ENCODE measurements around the gene OPCML.

The OPCML gene

DNA sequence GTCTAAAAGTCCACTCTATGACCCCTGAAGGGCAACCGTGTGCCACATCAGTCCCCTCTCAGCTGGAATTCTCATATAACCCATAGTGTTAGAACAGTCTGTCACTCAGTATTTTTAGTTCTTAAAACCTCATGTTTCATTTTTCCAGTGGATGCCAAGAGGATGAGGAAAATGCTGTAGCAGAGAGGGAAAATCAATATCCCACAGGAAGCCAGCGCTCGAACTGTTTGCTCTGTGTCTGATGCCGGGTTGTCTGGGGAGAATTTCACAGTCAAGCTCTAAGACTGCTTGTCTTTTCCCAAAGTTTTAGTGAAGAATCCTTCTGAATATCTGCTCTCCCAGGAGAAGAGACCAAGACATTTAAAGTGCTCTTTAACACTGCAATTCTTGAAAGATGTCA is 360.9 kb downstream of the OPCML start:
- H4K20me1 ChIP-seq (ENCODE audit: control insufficient read depth, insufficient read depth, low read depth, low read length) = no peaks in the 10 kb centered on the region
- no peak for TF ChIP-seq EZH2phosphoT487 (IDR thresholded peaks at IDR 0.05; ENCODE audit: borderline replicate concordance, low read length)
- TF ChIP-seq, protein P1, sequence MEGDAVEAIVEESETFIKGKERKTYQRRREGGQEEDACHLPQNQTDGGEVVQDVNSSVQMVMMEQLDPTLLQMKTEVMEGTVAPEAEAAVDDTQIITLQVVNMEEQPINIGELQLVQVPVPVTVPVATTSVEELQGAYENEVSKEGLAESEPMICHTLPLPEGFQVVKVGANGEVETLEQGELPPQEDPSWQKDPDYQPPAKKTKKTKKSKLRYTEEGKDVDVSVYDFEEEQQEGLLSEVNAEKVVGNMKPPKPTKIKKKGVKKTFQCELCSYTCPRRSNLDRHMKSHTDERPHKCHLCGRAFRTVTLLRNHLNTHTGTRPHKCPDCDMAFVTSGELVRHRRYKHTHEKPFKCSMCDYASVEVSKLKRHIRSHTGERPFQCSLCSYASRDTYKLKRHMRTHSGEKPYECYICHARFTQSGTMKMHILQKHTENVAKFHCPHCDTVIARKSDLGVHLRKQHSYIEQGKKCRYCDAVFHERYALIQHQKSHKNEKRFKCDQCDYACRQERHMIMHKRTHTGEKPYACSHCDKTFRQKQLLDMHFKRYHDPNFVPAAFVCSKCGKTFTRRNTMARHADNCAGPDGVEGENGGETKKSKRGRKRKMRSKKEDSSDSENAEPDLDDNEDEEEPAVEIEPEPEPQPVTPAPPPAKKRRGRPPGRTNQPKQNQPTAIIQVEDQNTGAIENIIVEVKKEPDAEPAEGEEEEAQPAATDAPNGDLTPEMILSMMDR (IDR thresholded peaks at IDR 0.05; ENCODE audit: low read depth, low read length, poor library complexity, severe bottlenecking) = no peak
- no peaks in the 10 kb centered on the region for H3K9me3 ChIP-seq (ENCODE audit: control insufficient read depth, insufficient read depth, low read length)
- H3K27me3 ChIP-seq (ENCODE audit: control insufficient read depth, low read length) = no peaks in the 10 kb centered on the region
- no peak overlapping the region for H3K27ac ChIP-seq (ENCODE audit: low read depth, low read length)
- H3K4me3 ChIP-seq (ENCODE audit: low read length) = no peak overlapping the region
- no peaks in the 10 kb centered on the region for H3K36me3 ChIP-seq (ENCODE audit: control insufficient read depth, low read length)
- no peaks in the 10 kb centered on the region for H3K4me1 ChIP-seq (ENCODE audit: control insufficient read depth, low read length)
- H3F3A ChIP-seq (ENCODE audit: control insufficient read depth, insufficient read depth) = no peaks in the 10 kb centered on the region
- H3K9me2 ChIP-seq (replicated peaks; ENCODE audit: control insufficient read depth, low read length) = no peaks in the 10 kb centered on the region
- H3K4me2 ChIP-seq (ENCODE audit: low read length) = no peak overlapping the region
- H3K79me2 ChIP-seq (ENCODE audit: control insufficient read depth, low read length) = no peaks in the 10 kb centered on the region

DNA sequence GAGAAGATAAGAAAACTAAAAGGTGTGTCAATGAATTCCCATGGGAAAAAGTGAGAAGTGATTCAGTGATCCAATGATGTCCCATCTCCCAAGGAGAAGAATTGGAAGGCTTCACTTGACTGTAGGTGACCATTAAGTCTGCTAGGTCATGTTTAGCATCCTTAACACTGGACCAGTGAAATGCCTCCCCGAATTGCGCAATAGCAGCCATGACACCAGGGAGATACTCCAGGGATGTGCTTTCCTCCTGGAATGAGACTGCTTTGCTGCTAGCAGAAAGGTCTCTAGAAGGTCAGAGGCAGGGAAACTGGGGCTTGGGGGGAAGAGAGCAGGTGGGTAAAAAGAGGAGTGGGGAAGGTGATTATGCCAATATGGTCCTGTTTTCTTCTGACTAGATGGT is 364.3 kb downstream of the OPCML start:
- Histone ChIP-seq H3F3A (ENCODE audit: control insufficient read depth, insufficient read depth) (no peaks in the 10 kb centered on the region), H3K36me3 (ENCODE audit: control insufficient read depth, low read length) (no peaks in the 10 kb centered on the region), H3K9me3 (ENCODE audit: control insufficient read depth, insufficient read depth, low read length) (no peaks in the 10 kb centered on the region), H3K4me2 (ENCODE audit: low read length) (no peak overlapping the region), H3K79me2 (ENCODE audit: control insufficient read depth, low read length) (no peaks in the 10 kb centered on the region), H3K27ac (ENCODE audit: low read depth, low read length) (no peak overlapping the region), H3K27me3 (ENCODE audit: control insufficient read depth, low read length) (no peaks in the 10 kb centered on the region), H3K9me2 (replicated peaks; ENCODE audit: control insufficient read depth, low read length) (no peaks in the 10 kb centered on the region), H3K4me1 (ENCODE audit: control insufficient read depth, low read length) (no peaks in the 10 kb centered on the region), H4K20me1 (ENCODE audit: control insufficient read depth, insufficient read depth, low read depth, low read length) (no peaks in the 10 kb centered on the region), H3K4me3 (ENCODE audit: low read length) (no peak overlapping the region)
- TF ChIP-seq EZH2phosphoT487 (IDR thresholded peaks at IDR 0.05; ENCODE audit: borderline replicate concordance, low read length) = no peak
- TF ChIP-seq, protein P1 (IDR thresholded peaks at IDR 0.05; ENCODE audit: low read depth, low read length, poor library complexity, severe bottlenecking) = no peak

GRCh38 chr11:133166662-133167061 is 365.6 kb downstream of the OPCML start:
- Histone ChIP-seq H3K27me3 (ENCODE audit: control insufficient read depth, low read length) (no peaks in the 10 kb centered on the region), H4K20me1 (ENCODE audit: control insufficient read depth, insufficient read depth, low read depth, low read length) (no peaks in the 10 kb centered on the region), H3K27ac (ENCODE audit: low read depth, low read length) (no peak overlapping the region), H3K4me1 (ENCODE audit: control insufficient read depth, low read length) (no peaks in the 10 kb centered on the region), H3K36me3 (ENCODE audit: control insufficient read depth, low read length) (no peaks in the 10 kb centered on the region), H3F3A (ENCODE audit: control insufficient read depth, insufficient read depth) (no peaks in the 10 kb centered on the region), H3K9me3 (ENCODE audit: control insufficient read depth, insufficient read depth, low read length) (no peaks in the 10 kb centered on the region), H3K4me3 (ENCODE audit: low read length) (no peak overlapping the region), H3K9me2 (replicated peaks; ENCODE audit: control insufficient read depth, low read length) (no peaks in the 10 kb centered on the region), H3K4me2 (ENCODE audit: low read length) (no peak overlapping the region), H3K79me2 (ENCODE audit: control insufficient read depth, low read length) (no peaks in the 10 kb centered on the region)
- no peak for TF ChIP-seq EZH2phosphoT487 (IDR thresholded peaks at IDR 0.05; ENCODE audit: borderline replicate concordance, low read length)
- TF ChIP-seq, protein P1 (IDR thresholded peaks at IDR 0.05; ENCODE audit: low read depth, low read length, poor library complexity, severe bottlenecking) = no peak

- H3K9me2 ChIP-seq (replicated peaks; ENCODE audit: control insufficient read depth, low read length) = no peaks in the 10 kb centered on the region
- H3F3A ChIP-seq (ENCODE audit: control insufficient read depth, insufficient read depth) = no peaks in the 10 kb centered on the region
- TF ChIP-seq, protein P1 (IDR thresholded peaks at IDR 0.05; ENCODE audit: low read depth, low read length, poor library complexity, severe bottlenecking) = no peak
- TF ChIP-seq EZH2phosphoT487 (IDR thresholded peaks at IDR 0.05; ENCODE audit: borderline replicate concordance, low read length) = no peak
These were observed 367.3 kb downstream of the OPCML start for GRCh38 chr11:133164986-133165385.

More at GRCh38 chr11:133164986-133165385, 367.3 kb downstream of the OPCML start:
- no peak overlapping the region for H3K27ac ChIP-seq (ENCODE audit: low read depth, low read length)
- H4K20me1 ChIP-seq (ENCODE audit: control insufficient read depth, insufficient read depth, low read depth, low read length) = no peaks in the 10 kb centered on the region
- H3K27me3 ChIP-seq (ENCODE audit: control insufficient read depth, low read length) = no peaks in the 10 kb centered on the region
- no peaks in the 10 kb centered on the region for H3K79me2 ChIP-seq (ENCODE audit: control insufficient read depth, low read length)
- H3K4me3 ChIP-seq (ENCODE audit: low read length) = no peak overlapping the region
- H3K36me3 ChIP-seq (ENCODE audit: control insufficient read depth, low read length) = no peaks in the 10 kb centered on the region
- no peaks in the 10 kb centered on the region for H3K9me3 ChIP-seq (ENCODE audit: control insufficient read depth, insufficient read depth, low read length)
- no peak overlapping the region for H3K4me2 ChIP-seq (ENCODE audit: low read length)
- H3K4me1 ChIP-seq (ENCODE audit: control insufficient read depth, low read length) = no peaks in the 10 kb centered on the region

All from DOHH2 (cell line).